Testis (tissue), 2 donors: Measurements from ENCODE around the gene IL13RA2.

Experiments
- CTCF ChIP-seq, 3 experiments: fragments of 450-650 bp in 2 of 3; fragments of 200-600 bp in 1 of 3; sonication (generic) in 1 of 3; IDR thresholded peaks; one replicate each; pipeline ENCODE4 v1.5.1; 2016 to 2019; ENCODE audit warnings: antibody characterized with exemption in 3 of 3, mild to moderate bottlenecking in 2 of 3, moderate library complexity in 1 of 3
- POLR2A ChIP-seq: fragments of 450-650 bp; IDR thresholded peaks from one replicate; pipeline ENCODE4 v1.6.1; 2017; ENCODE audit warnings: antibody characterized with exemption, mild to moderate bottlenecking, moderate library complexity

GRCh38 chrX:115021121-115021520 lies 3.7 kb upstream of the IL13RA2 start:
- TF ChIP-seq CTCF (IDR thresholded peaks at IDR 0.05) = no peak
- no peak for TF ChIP-seq POLR2A
